ENCODE results near the gene TSPAN14.

GRCh38 chr10:80443531-80443974, 10.6 kb upstream of the TSPAN14 start:
- TF ChIP-seq CTCF (IDR thresholded peaks at IDR 0.05) (peak in 1 of 4 experiments; percentile 25), POLR2A (IDR thresholded peaks at IDR 0.05) (no peak)
